ENCODE measurements around the gene TRIOBP. TPM values are rescaled to one million over a fixed set of nuclear protein-coding genes. Genes with fewer than 3 reads are reported as not detected.
"Not testable (repeated sequence)": the region's sequence is repeated elsewhere in the genome, so short reads cannot be mapped to it uniquely, and the experiment has no call there.

TRIOBP gene
- total RNA-seq, 1 experiment from 2014 or later: 41.4 TPM

DNA sequence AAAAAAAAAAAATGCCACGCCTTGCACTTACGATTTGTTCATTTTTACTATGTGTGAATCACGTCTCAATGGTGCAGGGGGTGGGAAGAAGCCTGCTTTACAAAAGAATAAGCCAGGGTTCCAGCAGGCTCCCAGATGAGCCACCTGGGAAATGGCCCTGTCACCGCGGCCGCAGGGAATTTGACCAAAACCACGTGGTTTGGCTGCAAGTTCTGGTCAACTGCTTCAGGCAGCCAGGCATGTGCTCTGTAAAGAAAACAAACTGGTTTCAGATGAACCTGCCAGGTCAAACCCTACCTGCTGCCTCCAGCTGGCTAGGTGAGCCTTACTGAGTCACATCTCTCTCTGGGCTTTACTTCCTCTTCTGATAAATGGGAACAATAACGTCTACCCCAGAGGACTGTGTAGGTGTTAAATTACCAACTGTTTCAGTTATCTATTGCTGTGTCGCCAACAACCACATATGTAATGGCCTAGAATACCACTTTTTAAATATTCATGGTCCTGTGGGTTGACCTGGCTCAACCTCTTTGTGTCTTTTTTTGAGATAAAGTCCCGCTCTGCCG is 80.4 kb downstream of the TRIOBP start:
- DNase-seq (ENCODE audit: low spot score): peak; percentile 78

DNA sequence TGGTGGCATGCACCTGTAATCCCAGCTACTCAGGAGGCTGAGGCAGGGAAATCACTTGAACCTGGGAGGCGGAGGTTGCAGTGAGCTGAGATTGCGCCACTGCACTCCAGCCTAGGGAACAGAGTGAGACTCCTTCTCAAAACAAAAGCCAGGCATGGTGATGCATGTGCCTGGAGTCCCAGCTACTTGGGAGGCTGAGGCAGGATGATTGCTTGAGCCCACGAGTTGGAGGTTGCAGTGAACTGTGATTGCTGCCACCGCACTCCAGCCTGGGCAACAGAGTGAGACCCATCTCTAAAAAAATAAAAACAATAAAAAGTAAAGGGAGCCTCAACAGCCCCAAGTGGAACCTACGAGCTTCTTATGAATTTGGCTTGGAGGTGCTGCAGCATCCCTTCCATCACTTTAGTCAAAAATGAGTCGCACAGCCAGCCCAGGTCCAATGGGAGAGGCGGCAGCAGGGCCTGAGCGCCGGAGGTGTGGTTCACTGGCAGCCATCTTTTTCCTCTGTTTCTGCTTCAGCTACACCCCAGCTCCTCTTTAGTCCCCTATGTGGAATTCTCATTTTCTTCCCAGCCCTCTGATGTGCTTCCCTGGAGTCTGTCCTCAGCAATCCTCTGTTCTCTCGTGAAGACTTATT is 81.6 kb downstream of the TRIOBP start:
- DNase-seq (ENCODE audit: low spot score): no peak

DNA sequence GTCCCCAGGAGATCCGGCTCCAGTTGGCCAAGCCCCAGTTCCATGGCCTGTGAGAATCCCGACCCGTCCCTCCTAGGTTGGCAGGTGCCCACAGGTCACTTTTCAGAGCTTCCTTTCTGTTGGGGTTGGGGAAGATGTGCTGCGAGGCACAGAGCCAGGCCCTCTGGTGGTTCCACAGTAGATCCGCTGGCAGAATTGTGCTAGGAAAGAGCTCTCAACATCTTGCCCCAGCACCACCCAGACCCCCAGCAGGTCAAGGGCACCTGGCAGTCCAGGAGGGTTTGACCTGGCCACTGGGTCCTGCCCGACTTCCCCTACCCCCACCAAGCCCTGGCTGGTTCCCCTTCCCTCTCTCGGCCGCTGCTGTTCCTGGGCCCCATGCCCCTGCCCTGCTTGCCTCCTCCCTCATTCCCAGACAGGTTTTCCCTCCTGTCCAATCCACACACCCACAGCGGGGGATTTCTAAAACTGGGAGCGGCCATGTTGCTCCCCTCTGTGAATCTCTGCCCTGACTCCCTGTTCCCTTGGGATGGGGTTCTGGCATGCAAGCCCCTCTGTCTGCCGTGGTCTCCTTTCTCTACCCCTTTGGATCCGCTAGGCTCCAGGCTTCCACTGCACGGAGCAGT is 84.7 kb downstream of the TRIOBP start:
- no peak for DNase-seq (ENCODE audit: low spot score)

DNA sequence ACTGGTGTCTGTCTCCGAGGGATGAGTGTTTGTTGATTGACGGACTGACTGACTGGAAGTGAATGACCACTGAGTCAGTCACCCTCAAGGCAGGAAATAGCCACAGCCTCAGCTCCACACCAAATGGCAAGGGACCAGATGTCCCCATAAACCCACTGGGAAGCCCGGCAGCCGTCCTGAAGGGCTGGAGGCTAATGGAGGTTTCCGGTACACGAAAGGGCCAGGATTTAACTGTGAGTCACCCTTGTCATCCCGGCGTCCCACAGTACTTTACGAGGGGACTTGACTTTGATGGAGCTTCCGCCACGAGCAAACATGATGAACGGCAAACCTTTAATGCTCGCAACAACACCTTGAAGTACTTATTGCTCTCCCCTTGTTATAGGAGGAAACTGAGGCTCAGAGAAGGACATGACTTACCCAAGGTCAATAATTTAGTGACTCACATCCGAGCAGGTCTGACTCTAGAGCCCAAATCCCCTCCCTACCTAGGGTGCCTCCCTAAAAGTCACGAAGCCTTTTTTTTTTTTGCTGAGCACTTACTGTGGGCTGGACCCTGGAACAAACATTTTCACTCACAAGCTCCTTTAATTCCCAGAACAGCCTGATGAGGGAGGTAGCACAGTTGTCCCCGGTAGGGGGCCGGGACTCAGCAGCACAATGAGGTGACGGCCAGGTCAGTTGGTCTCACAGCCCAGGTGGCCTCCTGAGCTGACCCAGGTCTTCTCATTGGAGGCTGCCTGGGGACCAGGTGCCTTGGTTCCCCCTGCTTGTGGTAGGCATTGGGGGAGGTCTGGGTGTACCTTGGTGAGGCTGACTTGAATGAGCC is 85.7 kb downstream of the TRIOBP start:
- DNase-seq (ENCODE audit: low spot score): peak; percentile 75

DNA sequence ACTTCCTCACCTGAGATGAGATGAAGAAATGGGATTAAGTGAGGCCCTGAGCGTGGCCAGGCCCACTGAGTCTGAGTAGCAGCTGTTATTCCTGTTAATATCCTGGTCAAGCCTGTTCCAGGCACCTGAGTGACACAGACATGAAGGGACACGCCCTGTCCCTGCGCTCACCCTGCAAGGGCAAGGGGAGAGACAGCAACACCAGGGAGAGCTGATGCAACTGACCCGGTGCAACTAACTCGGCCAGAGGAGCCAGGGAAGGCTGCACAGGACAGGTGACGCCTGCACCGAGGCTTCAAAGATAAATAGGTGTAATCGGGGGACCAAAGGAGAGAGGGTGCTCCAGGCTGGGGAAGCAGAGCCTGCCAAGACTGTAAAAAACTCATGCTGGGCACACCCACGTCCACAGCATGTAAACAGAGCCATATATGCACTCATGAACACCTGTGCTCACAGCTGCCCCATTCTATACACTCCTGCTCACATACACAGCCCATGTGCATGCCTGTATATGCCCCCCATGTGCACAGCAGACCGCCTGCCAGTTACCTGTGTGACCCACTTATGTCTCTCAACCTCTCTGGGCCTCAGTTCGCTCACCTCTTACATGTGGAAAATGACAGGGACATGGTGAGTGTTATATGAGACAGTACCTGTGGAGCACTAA is 88.1 kb downstream of the TRIOBP start:
- DNase-seq (ENCODE audit: low spot score): no peak

DNA sequence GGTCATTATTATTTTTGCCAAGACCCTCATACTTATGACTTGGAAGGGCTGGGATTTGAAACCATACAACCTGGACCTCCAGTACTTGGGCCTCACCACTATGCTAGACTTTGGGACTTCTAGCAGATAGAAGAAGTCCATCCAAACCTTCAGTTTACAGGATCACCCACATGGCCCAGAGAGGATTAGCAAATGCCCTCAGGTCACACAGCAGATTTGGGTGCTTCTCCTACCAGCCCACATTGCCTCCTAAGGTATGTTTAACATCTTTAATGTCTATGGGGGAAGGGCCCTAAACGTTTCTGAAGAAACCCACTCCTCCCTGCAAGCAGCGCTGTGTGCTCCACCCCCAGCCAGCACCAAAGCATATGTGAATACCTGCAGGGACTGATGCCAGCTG is 93.4 kb downstream of the TRIOBP start:
- DNase-seq (ENCODE audit: low spot score): no peak

DNA sequence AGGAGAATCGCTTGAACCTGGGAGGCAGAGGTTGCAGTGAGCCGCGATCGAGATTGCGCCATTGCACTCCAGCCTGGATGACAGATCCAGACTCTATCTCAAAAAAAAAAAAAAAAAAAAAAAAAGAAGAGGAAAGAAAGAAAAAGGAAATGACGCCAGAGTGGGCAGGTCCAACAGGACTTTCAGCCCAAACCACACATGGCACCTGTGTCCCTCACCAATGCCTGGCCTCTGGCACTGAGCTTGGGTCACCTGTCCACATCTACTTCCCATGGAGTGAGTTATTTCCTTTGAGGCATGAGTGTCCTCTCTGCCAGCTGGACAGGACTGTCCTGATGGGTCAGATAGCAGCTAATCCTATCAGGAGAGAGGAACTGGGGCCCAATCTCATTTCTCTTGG is 95.6 kb downstream of the TRIOBP start:
- no peak for DNase-seq (ENCODE audit: low spot score)

DNA sequence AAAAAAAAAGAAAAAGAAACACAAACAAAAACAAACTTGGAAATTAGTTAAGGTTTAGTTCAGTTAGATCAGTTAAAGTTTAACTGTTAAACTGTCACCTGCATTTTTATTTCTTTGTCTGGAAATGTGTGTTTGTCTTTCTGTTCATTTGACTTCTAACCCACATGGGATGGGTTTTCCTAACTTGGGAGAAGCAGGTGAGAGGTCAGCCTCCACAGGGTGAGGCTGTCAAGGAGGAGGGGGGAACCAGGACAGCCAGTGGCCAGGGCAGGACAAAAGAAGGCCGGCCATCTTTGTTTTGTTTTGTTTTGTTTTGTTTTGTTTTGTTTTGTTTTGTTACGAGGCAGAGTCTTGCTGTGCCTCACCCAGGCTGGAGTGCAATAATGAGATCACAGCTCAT is 97.5 kb downstream of the TRIOBP start:
- DNase-seq (ENCODE audit: low spot score): no peak

DNA sequence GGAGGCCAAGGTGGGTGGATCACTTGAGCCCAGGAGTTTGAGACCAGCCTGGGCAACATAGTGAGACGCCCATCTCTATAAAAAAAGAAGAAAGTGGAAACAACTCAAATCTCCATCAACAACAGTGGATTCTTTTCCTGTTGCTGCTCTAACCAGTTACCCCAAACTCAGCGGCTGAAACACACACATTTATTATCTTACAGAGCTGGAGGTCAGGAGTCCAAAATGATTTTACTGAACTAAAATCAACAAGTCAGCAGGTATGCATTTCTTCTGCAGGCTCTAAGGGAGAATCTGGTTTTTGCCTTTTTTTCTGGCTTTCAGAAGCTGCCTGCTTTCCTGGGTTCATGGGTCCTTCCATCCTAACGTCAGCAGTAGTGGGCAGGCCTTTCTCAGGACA is 99.2 kb downstream of the TRIOBP start:
- DNase-seq (ENCODE audit: low spot score): no peak

DNA sequence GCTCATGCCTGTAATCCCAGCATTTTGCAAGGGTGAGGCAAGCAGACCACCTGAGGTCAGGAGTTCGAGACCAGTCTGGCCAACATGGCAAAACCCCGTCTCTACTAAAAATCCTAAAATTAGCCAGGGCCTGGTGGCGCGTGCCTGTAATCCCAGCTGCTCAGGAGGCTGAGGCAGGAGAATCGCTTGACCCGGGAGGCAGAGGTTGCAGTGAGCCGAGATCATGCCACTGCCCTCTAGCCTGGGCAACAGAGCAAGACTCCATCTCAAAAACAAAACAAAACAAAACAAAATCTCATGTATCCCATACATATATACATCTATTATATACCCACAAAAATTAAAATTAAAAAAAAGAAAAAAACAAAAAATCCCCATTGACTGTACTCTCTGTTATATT is 100.4 kb downstream of the TRIOBP start:
- not testable (repeated sequence) for DNase-seq (ENCODE audit: low spot score)

DNA sequence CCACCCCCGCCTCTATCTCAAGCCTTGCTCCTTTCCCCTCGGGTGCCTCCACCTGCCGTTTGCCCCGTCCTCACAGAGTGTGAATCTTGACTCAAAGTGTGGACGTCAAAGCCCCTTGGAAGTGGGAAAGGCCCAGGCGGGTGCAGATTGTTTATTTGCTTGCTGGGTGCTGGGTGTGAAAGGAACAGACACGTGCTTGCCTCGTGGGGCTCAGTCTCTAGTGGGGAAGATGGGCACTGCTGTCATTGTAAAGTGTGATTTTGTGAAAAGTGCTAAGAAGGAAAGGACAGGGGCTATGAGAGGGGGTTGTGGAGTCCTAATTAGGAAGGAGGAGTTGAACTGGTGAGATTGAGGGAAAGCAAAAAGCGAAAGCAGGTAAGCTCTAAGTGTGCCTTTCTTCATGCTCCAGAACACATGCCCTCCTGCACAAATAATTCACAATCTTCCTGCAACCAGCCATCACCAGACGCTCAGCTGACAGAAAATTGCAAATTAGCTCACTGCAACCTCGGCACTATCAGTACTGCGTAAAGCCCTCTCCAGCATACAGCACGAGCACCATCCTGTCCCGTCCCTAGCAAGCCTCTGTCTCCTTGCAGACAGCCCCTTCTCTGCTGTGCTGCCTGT is 101.1 kb downstream of the TRIOBP start:
- DNase-seq (ENCODE audit: low spot score): no peak

DNA sequence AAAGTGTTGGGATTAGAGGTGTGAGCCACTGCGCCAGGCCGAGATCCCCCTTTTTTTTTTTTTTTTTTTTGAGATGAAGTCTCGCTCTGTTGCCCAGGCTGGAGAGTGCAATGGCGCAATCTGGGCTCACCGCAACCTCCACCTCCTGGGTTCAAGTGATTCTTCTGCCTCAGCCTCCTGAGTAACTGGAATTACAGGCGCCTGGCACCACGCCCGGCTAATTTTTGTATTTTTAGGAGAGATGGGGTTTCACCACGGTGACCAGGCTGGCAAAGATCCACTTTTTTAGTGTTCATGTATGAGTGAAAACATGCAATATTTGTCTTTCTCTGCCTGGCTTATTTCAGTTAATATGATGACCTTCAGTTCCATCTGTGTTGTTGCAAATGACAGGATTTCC is 103.1 kb downstream of the TRIOBP start:
- not testable (repeated sequence) for DNase-seq (ENCODE audit: low spot score)

DNA sequence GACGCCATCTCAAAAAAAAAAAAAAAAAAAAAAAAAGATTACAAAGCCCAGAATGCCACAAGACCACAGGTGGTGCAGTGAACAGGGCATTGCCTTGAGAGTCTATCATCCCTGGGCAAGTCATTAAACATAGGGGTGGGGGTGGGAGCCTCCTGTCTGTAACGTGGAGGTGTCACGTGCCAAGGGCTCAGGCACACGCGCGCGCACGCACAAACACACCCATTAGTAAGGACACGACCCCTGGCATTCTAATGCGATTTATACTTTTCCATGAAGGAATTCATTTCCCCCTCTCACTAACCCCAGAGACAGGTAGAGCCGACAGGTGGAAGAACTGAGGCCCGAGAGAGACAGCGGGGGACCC is 105.1 kb downstream of the TRIOBP start:
- DNase-seq (ENCODE audit: low spot score): no peak

DNA sequence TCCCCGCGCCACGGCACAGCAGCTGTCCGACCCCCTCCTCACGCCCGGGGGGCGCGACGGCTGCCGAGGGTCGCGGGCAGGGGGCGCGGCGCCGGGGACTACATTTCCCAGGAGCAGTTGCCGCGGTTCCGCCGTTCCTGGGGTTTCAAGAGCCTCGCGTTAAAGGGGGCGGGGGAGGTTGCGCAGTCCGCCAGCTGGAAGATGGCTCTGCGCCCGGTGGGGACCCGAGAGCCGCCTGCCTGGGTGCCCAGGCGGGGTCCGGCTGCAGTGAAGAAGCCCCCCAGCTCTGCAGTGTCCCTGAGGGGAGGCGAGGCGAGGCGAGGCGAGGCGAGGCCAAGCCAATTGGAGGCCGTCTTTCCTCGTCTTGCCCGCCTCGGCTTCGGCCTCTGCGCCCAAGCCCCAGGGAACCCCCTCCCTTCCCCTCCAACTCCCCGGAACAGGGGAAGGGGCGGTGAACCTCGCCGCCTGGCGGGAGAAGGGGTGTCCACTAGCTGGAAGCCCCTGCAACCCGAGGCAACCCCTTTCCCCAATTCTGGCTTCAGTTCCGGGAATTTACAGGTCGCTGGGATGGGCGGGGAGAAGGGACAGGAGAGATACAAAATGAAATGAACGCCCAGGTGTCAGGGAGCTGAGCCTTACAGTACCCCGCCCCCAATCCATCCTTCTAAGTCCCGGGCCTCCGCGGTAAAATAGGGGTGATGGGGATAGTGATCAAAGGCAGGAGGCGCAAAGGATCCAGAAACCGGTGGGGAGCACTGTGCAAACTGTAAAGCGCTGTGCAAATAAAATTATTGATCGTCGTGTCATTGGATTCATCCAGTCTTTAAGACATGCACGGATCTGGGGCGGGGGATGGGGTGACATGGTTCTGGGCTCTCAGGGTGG is 105.7 kb downstream of the TRIOBP start:
- no peak for DNase-seq (ENCODE audit: low spot score)

DNA sequence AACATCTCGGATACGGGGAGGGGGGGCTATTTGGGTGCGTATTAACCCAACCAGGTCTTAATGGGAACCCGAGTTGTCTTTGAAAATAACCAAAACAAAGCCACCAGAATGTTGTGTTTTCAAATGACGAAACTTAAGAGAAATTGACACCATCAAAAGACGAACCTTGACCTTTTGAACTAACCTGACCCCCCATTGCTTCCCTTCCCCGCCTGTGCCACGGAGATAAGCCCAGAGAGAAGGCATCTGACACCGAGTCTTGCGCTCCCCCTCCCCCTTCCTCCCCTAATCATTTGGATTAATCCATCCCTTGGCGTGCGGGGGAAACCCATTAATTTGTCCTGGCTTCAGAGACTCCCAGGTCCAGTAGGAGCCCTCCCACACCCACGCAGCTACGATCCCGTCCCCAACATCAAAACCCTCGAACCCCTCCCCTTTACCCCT is 106.4 kb downstream of the TRIOBP start:
- DNase-seq (ENCODE audit: low spot score): no peak

DNA sequence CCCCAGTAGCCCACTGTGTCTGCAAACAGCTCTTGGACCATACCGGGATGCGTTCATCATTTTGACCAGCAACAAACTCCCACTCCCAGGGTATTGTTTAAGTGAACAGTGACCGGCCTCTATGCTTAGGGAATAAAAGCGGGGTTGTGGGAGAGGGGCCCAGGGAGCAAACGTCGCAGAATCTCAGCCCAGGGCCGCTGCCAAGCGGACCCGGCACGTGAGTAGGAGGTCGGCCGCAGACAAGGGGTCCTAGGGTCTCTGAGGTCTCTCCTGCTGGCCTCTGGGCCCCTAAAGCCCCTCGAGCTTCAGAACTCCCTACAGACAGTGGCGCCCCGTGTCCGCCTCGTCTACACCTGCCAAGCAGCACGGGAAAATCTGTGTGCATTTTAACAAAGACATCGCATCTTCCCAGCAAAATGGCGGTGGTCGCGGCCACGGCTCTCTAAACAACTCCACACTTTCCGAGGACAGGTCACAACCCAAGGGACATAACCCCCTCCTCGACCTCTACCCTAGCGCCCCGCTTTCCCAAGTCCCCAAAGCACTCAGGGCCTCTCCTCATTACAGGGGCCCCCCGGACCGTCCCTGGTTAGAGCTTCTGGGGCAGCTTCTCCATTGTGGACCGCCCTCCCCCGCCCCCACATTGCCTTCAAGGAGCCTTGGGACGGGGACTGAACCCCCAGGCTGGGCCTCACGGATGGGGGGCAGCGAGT is 106.9 kb downstream of the TRIOBP start:
- DNase-seq (ENCODE audit: low spot score): no peak

DNA sequence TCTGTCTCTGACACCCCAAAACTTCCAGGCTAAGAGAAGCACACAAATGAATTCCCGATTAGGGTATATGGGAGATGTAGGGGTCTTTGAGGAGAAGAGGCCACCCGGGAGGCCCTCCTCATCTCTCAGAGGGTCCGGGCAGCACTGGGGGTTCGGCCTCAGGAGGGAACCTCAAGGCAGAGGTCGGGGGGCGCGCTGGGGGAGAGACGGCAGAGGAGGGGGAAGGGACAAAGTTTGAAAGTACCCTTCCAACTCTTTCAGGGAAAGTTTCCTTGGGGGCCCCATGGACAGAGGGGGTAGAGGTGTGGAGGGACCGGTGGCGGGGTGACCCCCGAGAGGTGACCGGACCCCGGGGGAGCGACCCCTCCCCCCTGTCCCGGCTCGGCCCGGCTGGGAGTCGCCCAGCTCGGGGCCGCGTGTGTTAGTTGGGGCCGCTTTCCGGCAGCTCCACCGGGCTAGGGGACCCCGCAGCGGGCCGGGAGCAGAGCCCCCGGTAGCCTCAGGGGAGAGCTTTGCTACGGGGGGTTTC is 107.6 kb downstream of the TRIOBP start:
- DNase-seq (ENCODE audit: low spot score): no peak

DNA sequence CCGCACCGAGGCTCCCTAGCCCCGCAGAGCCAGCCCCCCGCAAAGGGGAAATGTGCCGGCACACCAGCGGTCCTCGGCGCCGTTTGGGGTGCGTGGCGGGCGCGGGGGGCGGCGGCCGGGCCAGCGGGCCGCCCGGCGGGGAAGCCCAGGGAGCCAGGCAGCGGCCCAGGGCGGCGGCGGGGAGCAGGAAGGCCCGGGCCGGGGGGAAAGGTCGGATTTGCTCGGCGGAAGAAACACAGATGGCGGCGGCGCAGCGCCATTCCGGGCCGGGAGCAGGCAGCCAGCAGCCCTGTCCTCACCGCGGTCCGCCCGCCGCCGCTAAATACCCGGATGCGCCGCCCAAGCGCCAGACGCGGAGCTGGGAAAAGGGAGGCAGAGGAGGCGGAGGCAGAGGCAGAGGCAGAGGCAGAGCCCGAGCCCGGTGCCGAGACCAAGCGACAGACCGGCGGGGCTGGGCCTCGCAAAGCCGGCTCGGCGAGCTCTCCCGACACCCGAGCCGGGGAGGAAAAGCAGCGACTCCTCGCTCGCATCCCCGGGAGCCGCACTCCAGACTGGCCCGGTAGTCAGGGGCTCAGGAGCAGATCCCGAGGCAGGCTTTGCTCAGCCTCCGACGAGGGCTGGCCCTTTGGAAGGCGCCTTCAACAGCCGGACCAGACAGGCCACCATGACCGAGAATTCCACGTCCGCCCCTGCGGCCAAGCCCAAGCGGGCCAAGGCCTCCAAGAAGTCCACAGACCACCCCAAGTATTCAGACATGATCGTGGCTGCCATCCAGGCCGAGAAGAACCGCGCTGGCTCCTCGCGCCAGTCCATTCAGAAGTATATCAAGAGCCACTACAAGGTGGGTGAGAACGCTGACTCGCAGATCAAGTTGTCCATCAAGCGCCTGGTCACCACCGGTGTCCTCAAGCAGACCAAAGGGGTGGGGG is 108.3 kb downstream of the TRIOBP start:
- DNase-seq (ENCODE audit: low spot score): no peak

Data from A172 (cell line).